ENCODE results near the gene GFPT2. TPM values are rescaled to one million over a fixed set of nuclear protein-coding genes. Genes with fewer than 3 reads are reported as not detected.

Gene GFPT2
- total RNA-seq, 1 donor from 2014 or later = 11.4 TPM

DNA sequence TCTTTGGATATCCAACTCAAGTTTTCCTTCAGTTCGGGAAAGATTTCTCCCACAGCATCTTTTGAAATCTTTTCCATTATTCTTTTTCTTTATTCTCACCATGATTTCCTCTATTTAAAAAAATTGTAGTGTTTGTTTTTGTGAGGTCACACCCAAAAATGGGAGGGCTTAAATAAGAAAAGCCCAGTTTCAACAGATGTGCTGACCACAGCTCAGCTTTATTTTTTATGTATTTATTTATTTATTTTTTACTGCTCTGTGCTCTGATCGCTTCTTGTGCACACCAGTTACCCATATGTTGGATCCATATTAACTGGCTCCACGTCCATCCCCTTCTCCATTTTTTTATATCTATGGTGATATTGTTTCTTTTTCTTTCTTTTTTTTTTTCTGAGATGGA lies 20.3 kb downstream of the GFPT2 start:
- no peak for DNase-seq

GRCh38 chr5:180332051-180332517 lies 21.1 kb downstream of the GFPT2 start:
- no peak for DNase-seq

GRCh38 chr5:180331647-180331950 lies 21.5 kb downstream of the GFPT2 start:
- no peak for DNase-seq

- DNase-seq = no peak
These were observed 22.1 kb downstream of the GFPT2 start for GRCh38 chr5:180330810-180331646.

DNA sequence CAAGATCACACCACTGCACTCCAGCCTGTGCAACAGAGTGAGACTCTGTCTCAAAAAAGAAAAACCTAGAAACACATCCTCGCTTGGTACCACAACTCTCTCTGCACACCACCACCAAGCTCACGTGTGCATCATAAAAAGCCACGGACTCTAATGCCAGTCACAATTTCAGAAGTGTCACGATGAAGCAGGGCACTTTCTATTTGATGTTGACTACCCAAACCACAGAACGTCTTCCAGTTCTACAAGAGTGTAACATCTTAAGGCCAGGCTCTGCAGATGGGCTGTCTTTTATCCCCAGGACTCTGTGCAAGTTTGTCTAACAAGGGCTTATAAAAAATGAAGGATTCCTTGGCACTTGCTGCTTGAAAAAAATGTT lies 22.9 kb downstream of the GFPT2 start:
- no peak for DNase-seq

- no peak for DNase-seq
These were observed 23.4 kb downstream of the GFPT2 start for GRCh38 chr5:180329606-180330269.

DNA sequence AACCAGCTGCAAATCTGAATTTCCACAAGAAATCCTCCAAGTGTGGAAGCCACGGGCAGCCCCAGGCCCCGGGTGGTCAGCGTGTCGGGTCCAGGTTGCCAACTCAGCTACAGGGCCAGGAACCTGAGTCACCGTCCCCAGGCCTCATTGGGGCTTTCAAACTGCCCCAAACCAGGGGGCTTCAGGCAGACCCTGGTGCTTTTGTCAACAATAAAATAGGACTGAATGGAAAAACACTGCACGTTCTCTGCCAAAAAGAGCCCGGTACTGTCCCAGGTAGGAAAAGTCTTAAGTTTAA lies 24.0 kb downstream of the GFPT2 start:
- no peak for DNase-seq

GRCh38 chr5:180328296-180329137 lies 24.6 kb downstream of the GFPT2 start:
- DNase-seq = peak; percentile 65

GRCh38 chr5:180326989-180327565 lies 26.1 kb downstream of the GFPT2 start:
- no peak for DNase-seq

- DNase-seq = no peak
These were observed 28.6 kb downstream of the GFPT2 start for GRCh38 chr5:180324601-180324950.

GRCh38 chr5:180323941-180324600 lies 29.1 kb downstream of the GFPT2 start:
- DNase-seq = peak; percentile 36

GRCh38 chr5:180323160-180323559 lies 30.0 kb downstream of the GFPT2 start:
- DNase-seq = no peak

GRCh38 chr5:180318456-180319089 lies 34.6 kb downstream of the GFPT2 start:
- no peak for DNase-seq

DNA sequence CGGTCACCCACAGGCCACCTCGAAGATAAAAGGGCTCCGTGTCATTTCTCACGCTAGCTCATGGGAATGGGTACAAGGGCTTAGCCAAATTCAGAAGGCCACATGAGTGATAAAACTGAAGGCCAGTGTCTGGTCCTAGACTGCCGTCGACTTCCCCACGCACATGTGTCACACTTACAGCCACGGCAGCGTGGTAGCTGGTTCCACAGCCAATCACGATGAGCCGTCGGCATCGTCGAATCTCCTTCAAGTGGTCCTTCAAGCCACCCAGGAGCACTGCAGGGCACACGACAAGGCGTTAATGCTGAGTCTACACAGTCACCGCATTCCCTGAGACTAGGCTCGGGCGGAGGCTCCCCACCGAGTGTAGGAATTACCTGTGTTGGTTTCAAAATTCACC lies 36.5 kb downstream of the GFPT2 start:
- no peak for DNase-seq

DNA sequence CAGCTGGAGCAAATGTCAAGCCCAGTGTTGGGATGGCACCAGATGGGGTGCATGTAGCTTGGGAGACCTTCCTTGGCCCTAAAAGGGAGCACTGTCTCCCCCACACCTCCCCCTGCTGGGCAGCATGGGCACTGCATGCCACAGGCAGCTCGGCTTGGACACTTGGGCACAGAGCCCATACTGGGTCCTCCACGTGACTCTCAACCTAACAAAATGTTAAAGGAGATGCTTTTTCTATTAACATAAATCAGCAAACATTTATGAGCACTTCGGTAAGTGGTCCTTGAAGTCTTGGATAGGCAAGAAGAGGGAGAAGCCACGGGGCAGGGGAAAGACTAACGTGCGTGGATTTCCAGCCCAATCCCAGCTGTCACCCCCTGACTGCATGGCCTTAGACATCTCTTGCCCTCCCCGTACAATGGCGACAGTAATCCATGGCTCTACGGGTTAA lies 37.3 kb downstream of the GFPT2 start:
- DNase-seq = no peak

DNA sequence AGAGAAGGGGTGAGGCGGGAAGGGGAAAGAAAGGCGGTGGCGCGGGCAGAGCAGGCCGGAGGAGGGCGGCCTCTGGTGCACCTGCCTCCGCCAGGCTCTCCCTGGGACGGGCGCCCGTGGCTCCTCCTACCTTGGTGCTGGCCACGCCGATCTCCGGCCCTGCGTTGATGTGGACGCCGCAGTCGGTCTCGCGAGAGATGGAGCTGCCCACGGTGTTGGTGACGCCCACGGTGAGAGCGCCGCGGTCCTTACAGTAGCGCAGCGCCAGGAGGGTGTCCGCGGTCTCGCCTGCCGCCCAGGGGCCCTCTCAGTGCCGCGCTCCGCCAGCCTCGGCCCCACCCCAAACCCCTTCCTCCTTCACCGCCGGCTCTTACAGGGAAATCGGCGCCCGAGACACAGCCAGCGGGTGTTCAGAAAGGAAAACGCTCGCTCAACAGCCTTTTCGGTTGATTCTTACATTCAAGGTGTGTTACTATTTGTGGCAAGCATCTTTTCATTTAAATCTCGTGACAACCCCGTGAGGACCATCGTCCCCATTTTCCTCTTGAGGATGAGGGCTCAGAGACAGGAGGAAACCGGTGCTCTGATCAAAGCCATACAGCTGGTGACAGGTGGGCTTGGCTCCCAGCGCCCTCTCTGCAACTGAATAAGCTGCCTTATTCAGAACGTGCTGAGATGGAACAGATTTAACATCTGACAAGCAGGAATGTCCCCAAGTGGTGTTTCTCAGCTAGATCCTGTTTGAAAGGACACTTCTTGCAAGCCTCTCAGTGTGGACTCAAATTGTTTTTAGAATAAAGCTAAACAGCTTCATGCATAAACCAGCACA lies 39.2 kb downstream of the GFPT2 start:
- DNase-seq = no peak

- DNase-seq = no peak
These were observed 41.9 kb downstream of the GFPT2 start for GRCh38 chr5:180311216-180311615.

GRCh38 chr5:180306796-180307195 lies 46.3 kb downstream of the GFPT2 start:
- DNase-seq = no peak

- no peak for DNase-seq
These were observed 47.7 kb downstream of the GFPT2 start for GRCh38 chr5:180305481-180305880.

GRCh38 chr5:180304431-180305375 lies 48.4 kb downstream of the GFPT2 start:
- DNase-seq = no peak

Measured in occipital lobe (tissue), 2 donors.